ENCODE data around the gene GAS2L1. TPM values are rescaled to one million over a fixed set of nuclear protein-coding genes. Genes with fewer than 3 reads are reported as not detected.

Gene GAS2L1
- total RNA-seq, 1 experiment from 2014 or later: 29.4 TPM

DNA sequence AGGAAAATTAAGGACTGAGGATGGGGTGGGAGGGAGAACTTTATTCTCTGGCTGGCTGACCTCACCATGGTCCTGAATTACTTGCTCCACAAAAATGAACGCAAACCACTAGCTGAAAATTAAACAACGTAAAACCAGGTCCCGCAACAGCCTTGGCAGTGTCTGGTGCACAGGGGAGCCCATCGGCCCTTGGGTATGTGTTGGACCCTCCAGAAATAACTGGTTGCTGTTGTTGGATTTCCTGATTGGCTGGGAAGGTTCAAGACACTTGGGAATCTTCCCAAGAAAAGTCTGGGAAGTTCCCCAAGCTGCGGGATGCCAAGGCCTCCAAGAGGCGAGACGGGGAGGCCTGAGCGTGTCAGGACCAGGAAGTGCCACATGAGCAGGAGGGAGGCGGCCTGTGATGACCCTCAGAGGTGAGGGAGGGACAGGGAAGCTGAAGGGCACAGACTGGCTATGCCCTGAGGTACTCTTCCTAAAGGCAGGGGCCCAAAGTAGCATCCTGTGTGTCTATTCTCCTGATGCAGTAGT, 19.4 kb downstream of the GAS2L1 start (continued):
- no peak for TF ChIP-seq EZH2 (IDR thresholded peaks at IDR 0.05)
- no peak for TF ChIP-seq SIN3A (IDR thresholded peaks at IDR 0.05; ENCODE audit: low read depth)
- no peak for TF ChIP-seq POLR2AphosphoS5 (IDR thresholded peaks at IDR 0.05; ENCODE audit: low read depth, low read length)
- TF ChIP-seq SP1 (IDR thresholded peaks at IDR 0.05; ENCODE audit: low read depth): no peak
- no peak for TF ChIP-seq CBX3 (IDR thresholded peaks at IDR 0.05; ENCODE audit: low read depth)
- TF ChIP-seq JUND (IDR thresholded peaks at IDR 0.05): no peak
- TF ChIP-seq SRF (IDR thresholded peaks at IDR 0.05; ENCODE audit: low read depth): no peak
- TF ChIP-seq CEBPB (IDR thresholded peaks at IDR 0.05; ENCODE audit: low read depth): no peak
- no peak for TF ChIP-seq POLR2A (IDR thresholded peaks at IDR 0.05; ENCODE audit: borderline replicate concordance, extremely low read depth, insufficient read depth, insufficient read length)
- no peak for TF ChIP-seq EGR1 (IDR thresholded peaks at IDR 0.05; ENCODE audit: low read depth)

DNA sequence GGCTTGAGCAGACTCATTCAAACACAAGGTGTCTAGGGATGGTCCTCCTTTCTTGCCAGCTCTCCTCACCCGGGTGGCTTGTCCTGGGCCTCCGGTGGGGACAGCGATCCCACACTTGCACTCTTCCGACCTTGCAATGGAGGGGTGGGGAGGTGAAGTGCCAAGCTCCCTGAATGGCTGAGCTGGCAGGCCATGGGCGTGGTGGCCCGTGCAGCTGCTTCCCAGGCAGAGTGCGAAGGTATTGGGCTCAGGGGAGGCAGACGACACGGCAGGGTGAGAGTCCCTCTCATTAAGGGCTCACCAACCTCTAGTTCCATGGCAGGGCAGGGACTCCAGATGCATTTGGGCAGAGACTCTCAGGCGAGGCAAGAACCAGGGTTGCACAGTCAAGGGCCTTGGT, 20.0 kb downstream of the GAS2L1 start:
- POLR2A ChIA-PET: no interaction called here
- TF ChIP-seq SIN3A (IDR thresholded peaks at IDR 0.05; ENCODE audit: low read depth) (no peak), CTCF (IDR thresholded peaks at IDR 0.05 in 2 of 3, conservative IDR thresholded peaks at IDR 0.05 in 1 of 3; ENCODE audit: borderline replicate concordance in 1 of 3, insufficient read depth in 1 of 3, low read depth in 2 of 3, low read length in 2 of 3) (no peak), YY1 (IDR thresholded peaks at IDR 0.05; ENCODE audit: extremely low read depth, insufficient replicate concordance, low read depth, low read length) (no peak), SRF (IDR thresholded peaks at IDR 0.05; ENCODE audit: low read depth) (no peak), MAX (IDR thresholded peaks at IDR 0.05) (no peak), EZH2phosphoT487 (IDR thresholded peaks at IDR 0.05; ENCODE audit: borderline replicate concordance) (no peak), ELF1 (IDR thresholded peaks at IDR 0.05; ENCODE audit: borderline replicate concordance, low read depth) (no peak), CBX3 (IDR thresholded peaks at IDR 0.05; ENCODE audit: low read depth) (no peak), FOSL1 (IDR thresholded peaks at IDR 0.05; ENCODE audit: low read depth) (no peak), JUND (IDR thresholded peaks at IDR 0.05) (no peak), EZH2 (IDR thresholded peaks at IDR 0.05) (no peak), CEBPB (IDR thresholded peaks at IDR 0.05; ENCODE audit: low read depth) (no peak)
- TF ChIP-seq, protein P1, sequence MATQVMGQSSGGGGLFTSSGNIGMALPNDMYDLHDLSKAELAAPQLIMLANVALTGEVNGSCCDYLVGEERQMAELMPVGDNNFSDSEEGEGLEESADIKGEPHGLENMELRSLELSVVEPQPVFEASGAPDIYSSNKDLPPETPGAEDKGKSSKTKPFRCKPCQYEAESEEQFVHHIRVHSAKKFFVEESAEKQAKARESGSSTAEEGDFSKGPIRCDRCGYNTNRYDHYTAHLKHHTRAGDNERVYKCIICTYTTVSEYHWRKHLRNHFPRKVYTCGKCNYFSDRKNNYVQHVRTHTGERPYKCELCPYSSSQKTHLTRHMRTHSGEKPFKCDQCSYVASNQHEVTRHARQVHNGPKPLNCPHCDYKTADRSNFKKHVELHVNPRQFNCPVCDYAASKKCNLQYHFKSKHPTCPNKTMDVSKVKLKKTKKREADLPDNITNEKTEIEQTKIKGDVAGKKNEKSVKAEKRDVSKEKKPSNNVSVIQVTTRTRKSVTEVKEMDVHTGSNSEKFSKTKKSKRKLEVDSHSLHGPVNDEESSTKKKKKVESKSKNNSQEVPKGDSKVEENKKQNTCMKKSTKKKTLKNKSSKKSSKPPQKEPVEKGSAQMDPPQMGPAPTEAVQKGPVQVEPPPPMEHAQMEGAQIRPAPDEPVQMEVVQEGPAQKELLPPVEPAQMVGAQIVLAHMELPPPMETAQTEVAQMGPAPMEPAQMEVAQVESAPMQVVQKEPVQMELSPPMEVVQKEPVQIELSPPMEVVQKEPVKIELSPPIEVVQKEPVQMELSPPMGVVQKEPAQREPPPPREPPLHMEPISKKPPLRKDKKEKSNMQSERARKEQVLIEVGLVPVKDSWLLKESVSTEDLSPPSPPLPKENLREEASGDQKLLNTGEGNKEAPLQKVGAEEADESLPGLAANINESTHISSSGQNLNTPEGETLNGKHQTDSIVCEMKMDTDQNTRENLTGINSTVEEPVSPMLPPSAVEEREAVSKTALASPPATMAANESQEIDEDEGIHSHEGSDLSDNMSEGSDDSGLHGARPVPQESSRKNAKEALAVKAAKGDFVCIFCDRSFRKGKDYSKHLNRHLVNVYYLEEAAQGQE (IDR thresholded peaks at IDR 0.05; ENCODE audit: low read depth): no peak
- no peak for ATAC-seq

More for the DNA sequence above, 20.0 kb downstream of the GAS2L1 start:
- no peak for DNase-seq (ENCODE audit: low read depth, low spot score)
- Histone ChIP-seq H3K9ac (ENCODE audit: low read length) (no peak overlapping the region), H3K27me3 (ENCODE audit: insufficient read depth, low read length) (no peaks in the 10 kb centered on the region), H3K4me1 (ENCODE audit: control insufficient read depth in 1 of 2, insufficient read depth in 2 of 2, low read length in 2 of 2) (peaks cover 0 to 6% of the 10 kb centered on the region in 2 experiments; a peak in 1 of 4 replicates), H3K36me3 (ENCODE audit: control insufficient read depth in 1 of 2, insufficient read depth in 2 of 2, low read length in 2 of 2) (peaks cover 0 to 10% of the 10 kb centered on the region in 2 experiments; a peak in 2 of 4 replicates), H2AFZ (ENCODE audit: low read depth, low read length, poor library complexity, severe bottlenecking) (no peak overlapping the region), H3K4me3 (replicated peaks in 1 of 2; ENCODE audit: low read depth in 1 of 2, low read length in 2 of 2) (no peak overlapping the region), H3K79me2 (ENCODE audit: insufficient read depth, low read length) (no peaks in the 10 kb centered on the region), H3K4me2 (ENCODE audit: low read length) (no peak overlapping the region), H3K9me3 (ENCODE audit: control insufficient read depth in 1 of 2, insufficient read depth in 1 of 2, low read depth in 1 of 2, low read length in 2 of 2) (no peaks in the 10 kb centered on the region), H4K20me1 (ENCODE audit: insufficient read depth) (no peaks in the 10 kb centered on the region), H3K9me2 (ENCODE audit: insufficient read depth) (no peaks in the 10 kb centered on the region), H3K27ac (ENCODE audit: low read depth, low read length) (no peak overlapping the region)
- intact Hi-C loops (cut with micrococcal nuclease): no loop called here
- CTCF ChIA-PET: interaction anchor here (1.9 kb wide), 1 partner anchor 14 kb away, joined by 7 read pairs; no protein-coding TSS in a partner anchor
- BruUV-seq (replicated peaks): no TSS peak
- RAD21 ChIA-PET (ENCODE audit: low non-redundant PET in 1 of 2, low total read pairs in 2 of 2, uncharacterized antibody in 2 of 2, unreplicated experiment in 2 of 2): no interaction called here
